ENCODE data around the gene ABCA3. TPM values are rescaled to one million over a fixed set of nuclear protein-coding genes. Genes with fewer than 3 reads are reported as not detected.
"Not testable (repeated sequence)": the region's sequence is repeated elsewhere in the genome, so short reads cannot be mapped to it uniquely, and the experiment has no call there.

ABCA3 gene
- total RNA-seq, 1 donor from 2014 or later, result 7.4 TPM

GRCh38 chr16:2273484-2273883, 67.0 kb downstream of the ABCA3 start:
- ATAC-seq, result no peak
- peak; percentile 59 for DNase-seq (ENCODE audit: missing footprints)
- intact Hi-C loops (cut with DNase I), result no loop called here

- ATAC-seq (no peak), DNase-seq (ENCODE audit: missing footprints) (peak; percentile 15)
- intact Hi-C loops (cut with DNase I), result no loop called here
Measured at GRCh38 chr16:2271848-2272461, 68.6 kb downstream of the ABCA3 start.

- ATAC-seq (no peak), DNase-seq (ENCODE audit: missing footprints) (peak; percentile 45)
- intact Hi-C loops (cut with DNase I), result no loop called here
Measured at GRCh38 chr16:2270588-2271470, 69.7 kb downstream of the ABCA3 start.

- DNase-seq (ENCODE audit: missing footprints) (peak; percentile 46), ATAC-seq (no peak)
- intact Hi-C loops (cut with DNase I), result no loop called here
Measured at GRCh38 chr16:2270070-2270462, 70.5 kb downstream of the ABCA3 start.

- intact Hi-C loops (cut with DNase I), result loop anchor here (1.0 to 10.0 kb wide), 2 partner anchors 17 to 237 kb away; partner anchors contain the start of gene ECI1
- DNase-seq (ENCODE audit: missing footprints), result peak; percentile 99
- ATAC-seq, result peak; percentile 98
Measured at GRCh38 chr16:2267913-2268666, 72.4 kb downstream of the ABCA3 start, which contains the start of gene RNPS1. Gene RNPS1, minus strand, starts transcription at chr16:2268126. Its CDS starts 3,483 bp downstream, at chr16:2264643.

GRCh38 chr16:2267505-2267912, 73.0 kb downstream of the ABCA3 start:
- not testable (repeated sequence) for DNase-seq (ENCODE audit: missing footprints)
- ATAC-seq, result peak; percentile 88
- intact Hi-C loops (cut with DNase I), result loop anchor here (10.0 kb wide), 1 partner anchor 237 kb away; no protein-coding TSS in a partner anchor

- ATAC-seq; DNase-seq (ENCODE audit: missing footprints): not testable (repeated sequence)
- intact Hi-C loops (cut with DNase I), result loop anchor here (10.0 kb wide), 1 partner anchor 238 kb away; no protein-coding TSS in a partner anchor
Measured at GRCh38 chr16:2266887-2267286, 73.6 kb downstream of the ABCA3 start.

GRCh38 chr16:2263026-2263425, 77.5 kb downstream of the ABCA3 start:
- intact Hi-C loops (cut with DNase I), result loop anchor here (10.0 kb wide), 1 partner anchor 242 kb away; no protein-coding TSS in a partner anchor
- not testable (repeated sequence) for ATAC-seq
- DNase-seq (ENCODE audit: missing footprints), result peak; percentile 37

GRCh38 chr16:2260250-2260649, 80.3 kb downstream of the ABCA3 start:
- intact Hi-C loops (cut with DNase I), result loop anchor here (10.0 kb wide), 1 partner anchor 245 kb away; no protein-coding TSS in a partner anchor
- no peak for ATAC-seq
- no peak for DNase-seq (ENCODE audit: missing footprints)

- ATAC-seq; DNase-seq (ENCODE audit: missing footprints); intact Hi-C loops (cut with DNase I): not testable (repeated sequence)
Measured at GRCh38 chr16:2258530-2258929, 82.0 kb downstream of the ABCA3 start.

GRCh38 chr16:2257726-2258125, 82.8 kb downstream of the ABCA3 start:
- ATAC-seq (no peak), DNase-seq (ENCODE audit: missing footprints) (no peak)
- intact Hi-C loops (cut with DNase I), result no loop called here

- intact Hi-C loops (cut with DNase I), result no loop called here
- ATAC-seq, result no peak
- peak; percentile 16 for DNase-seq (ENCODE audit: missing footprints)
Measured at GRCh38 chr16:2256531-2257140, 83.9 kb downstream of the ABCA3 start.

GRCh38 chr16:2253293-2253692, 87.2 kb downstream of the ABCA3 start:
- DNase-seq (ENCODE audit: missing footprints) (peak; percentile 44), ATAC-seq (no peak)
- intact Hi-C loops (cut with DNase I), result loop anchor here (5.0 kb wide), 2 partner anchors 46 to 96 kb away; partner anchors contain the start of genes MLST8 and TRAF7

- no peak for ATAC-seq
- intact Hi-C loops (cut with DNase I), result loop anchor here (5.0 kb wide), 2 partner anchors 45 to 95 kb away; partner anchors contain the start of genes MLST8 and TRAF7
- DNase-seq (ENCODE audit: missing footprints), result peak; percentile 45
Measured at GRCh38 chr16:2252806-2253148, 87.8 kb downstream of the ABCA3 start.

- ATAC-seq, result peak; percentile 99
- intact Hi-C loops (cut with DNase I), result loop anchor here (1.0 to 5.0 kb wide), 4 partner anchors 17 to 94 kb away; partner anchors contain the start of genes MLST8, RNPS1 and TRAF7
- peak; percentile 98 for DNase-seq (ENCODE audit: missing footprints)
Measured at GRCh38 chr16:2251296-2252111, 89.0 kb downstream of the ABCA3 start, which contains the start of gene ECI1. Gene ECI1, minus strand, starts transcription at chr16:2251587. Its CDS starts 21 bp downstream, at chr16:2251566.

GRCh38 chr16:2250652-2251295, 89.8 kb downstream of the ABCA3 start:
- intact Hi-C loops (cut with DNase I), result loop anchor here (1.0 to 5.0 kb wide), 4 partner anchors 18 to 93 kb away; partner anchors contain the start of genes MLST8, RNPS1 and TRAF7
- no peak for ATAC-seq

More at GRCh38 chr16:2250652-2251295, 89.8 kb downstream of the ABCA3 start:
- DNase-seq (ENCODE audit: missing footprints), result peak; percentile 73
